GM21737 (cell line): ENCODE measurements around the gene ZKSCAN1.
"Not testable (repeated sequence)": the region's sequence is repeated elsewhere in the genome, so short reads cannot be mapped to it uniquely, and the experiment has no call there.

Experiments used
- ATAC-seq: cut with Tn5 transposase; IDR thresholded peaks from one replicate; pipeline ENCODE4 v1.9.1; 2021; ENCODE audit warnings: mild to moderate bottlenecking, moderate library complexity; ENCODE audit not compliant: unreplicated experiment

Gene ZKSCAN1

GRCh38 chr7:100000239-100000638 is 15.2 kb upstream of the ZKSCAN1 start:
- ATAC-seq = no peak

GRCh38 chr7:100003711-100004661 is 11.4 kb upstream of the ZKSCAN1 start:
- ATAC-seq = no peak

- ATAC-seq = no peak
Measured at GRCh38 chr7:100007887-100008286, 7.5 kb upstream of the ZKSCAN1 start.

- ATAC-seq = no peak
Measured at GRCh38 chr7:100008525-100008924, 6.9 kb upstream of the ZKSCAN1 start.

GRCh38 chr7:100009952-100010351 is 5.4 kb upstream of the ZKSCAN1 start:
- not testable (repeated sequence) for ATAC-seq

GRCh38 chr7:100010901-100011300 is 4.5 kb upstream of the ZKSCAN1 start:
- no peak for ATAC-seq

- ATAC-seq = no peak
Measured at GRCh38 chr7:100011516-100011915, 3.9 kb upstream of the ZKSCAN1 start.

GRCh38 chr7:100012385-100013327 is 2.7 kb upstream of the ZKSCAN1 start:
- ATAC-seq = not testable (repeated sequence)

- no peak for ATAC-seq
Measured at GRCh38 chr7:100013328-100013676, 2.1 kb upstream of the ZKSCAN1 start.

- ATAC-seq = no peak
Measured at GRCh38 chr7:100016215-100016901, 962 bp downstream of the ZKSCAN1 start.

- no peak for ATAC-seq
Measured at GRCh38 chr7:100017300-100017699, 1.9 kb downstream of the ZKSCAN1 start.

GRCh38 chr7:100017875-100018274 is 2.5 kb downstream of the ZKSCAN1 start:
- no peak for ATAC-seq

GRCh38 chr7:100019908-100020307 is 4.5 kb downstream of the ZKSCAN1 start:
- ATAC-seq = no peak

- no peak for ATAC-seq
Measured at GRCh38 chr7:100021297-100021696, 5.9 kb downstream of the ZKSCAN1 start.

GRCh38 chr7:100022621-100023020 is 7.2 kb downstream of the ZKSCAN1 start:
- no peak for ATAC-seq

GRCh38 chr7:100023526-100023925 is 8.1 kb downstream of the ZKSCAN1 start:
- ATAC-seq = no peak

- no peak for ATAC-seq
Measured at GRCh38 chr7:100024020-100024619, 8.7 kb downstream of the ZKSCAN1 start.

GRCh38 chr7:100027197-100027596 is 11.8 kb downstream of the ZKSCAN1 start:
- ATAC-seq = no peak

- no peak for ATAC-seq
Measured at GRCh38 chr7:100029596-100029995, 14.2 kb downstream of the ZKSCAN1 start.

GRCh38 chr7:100033526-100033925 is 18.1 kb downstream of the ZKSCAN1 start:
- ATAC-seq = no peak
